Measurements from ENCODE around the gene ZNF841.
"Not testable (repeated sequence)": the region's sequence is repeated elsewhere in the genome, so short reads cannot be mapped to it uniquely, and the experiment has no call there.

ZNF841 gene

GRCh38 chr19:52065399-52065798, 30.2 kb downstream of the ZNF841 start:
- Histone ChIP-seq H3K9ac (ENCODE audit: low read length) (no peak overlapping the region), H3K27me3 (ENCODE audit: control insufficient read depth in 1 of 2, insufficient read depth in 2 of 2, low read length in 2 of 2) (no peaks in the 10 kb centered on the region), H3K9me3 (ENCODE audit: low read length) (peaks cover 55% of the 10 kb centered on the region), H3K4me3 (ENCODE audit: low read depth in 1 of 2, low read length in 2 of 2) (peak overlapping the region in 1 of 2 donors; percentile 6), H3K4me1 (ENCODE audit: insufficient read depth, low read length) (no peaks in the 10 kb centered on the region), H3K27ac (ENCODE audit: low read depth, low read length) (no peak overlapping the region), H3K36me3 (ENCODE audit: insufficient read depth, low read length) (peaks cover 48% of the 10 kb centered on the region)

GRCh38 chr19:52056480-52056879, 39.1 kb downstream of the ZNF841 start:
- not testable (repeated sequence) for H3K9ac ChIP-seq (ENCODE audit: low read length); H3K27me3 ChIP-seq (ENCODE audit: control insufficient read depth in 1 of 2, insufficient read depth in 2 of 2, low read length in 2 of 2); H3K36me3 ChIP-seq (ENCODE audit: insufficient read depth, low read length); H3K4me1 ChIP-seq (ENCODE audit: insufficient read depth, low read length); H3K4me3 ChIP-seq (ENCODE audit: low read depth in 1 of 2, low read length in 2 of 2); H3K27ac ChIP-seq (ENCODE audit: low read depth, low read length)
- peaks cover 15% of the 10 kb centered on the region for H3K9me3 ChIP-seq (ENCODE audit: low read length)

DNA sequence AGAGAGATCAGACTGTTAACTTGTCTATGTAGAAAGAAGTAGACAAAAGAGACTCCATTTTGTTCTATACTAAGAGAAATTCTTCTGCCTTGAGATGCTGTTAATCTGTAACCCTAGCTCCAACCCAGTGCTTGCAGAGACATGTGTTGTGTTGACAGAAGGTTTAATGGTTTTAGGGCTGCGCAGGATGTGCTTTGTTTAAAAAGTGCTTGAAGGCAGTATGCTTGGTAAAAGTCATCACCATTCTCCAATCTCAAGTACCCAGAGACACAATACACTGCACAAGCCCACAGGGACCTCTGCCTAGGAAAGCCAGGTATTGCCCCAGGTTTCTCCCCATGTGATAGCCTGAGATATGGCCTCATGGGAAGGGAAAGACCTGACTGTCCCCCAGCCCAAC, 43.8 kb downstream of the ZNF841 start:
- H3K27ac ChIP-seq (ENCODE audit: low read depth, low read length); H3K4me3 ChIP-seq (ENCODE audit: low read depth in 1 of 2, low read length in 2 of 2); H3K9ac ChIP-seq (ENCODE audit: low read length); H3K4me1 ChIP-seq (ENCODE audit: insufficient read depth, low read length); H3K27me3 ChIP-seq (ENCODE audit: control insufficient read depth in 1 of 2, insufficient read depth in 2 of 2, low read length in 2 of 2); H3K36me3 ChIP-seq (ENCODE audit: insufficient read depth, low read length); H3K9me3 ChIP-seq (ENCODE audit: low read length): not testable (repeated sequence)

GRCh38 chr19:52048555-52049501, 46.7 kb downstream of the ZNF841 start, which contains the start of gene ZNF432:
ZNF432 (minus strand) TSS chr19:52048838; CDS start chr19:52046868, 1,970 bp downstream.
- H3K9me3 ChIP-seq (ENCODE audit: low read length) = peaks cover 12% of the 10 kb centered on the region
- peak within 1 kb of the TSS; percentile 75 for H3K27ac ChIP-seq (ENCODE audit: low read depth, low read length)
- no peaks in the 10 kb centered on the region for H3K27me3 ChIP-seq (ENCODE audit: control insufficient read depth in 1 of 2, insufficient read depth in 2 of 2, low read length in 2 of 2)

GRCh38 chr19:52039169-52039568, 56.4 kb downstream of the ZNF841 start:
- Histone ChIP-seq H3K9me3 (ENCODE audit: low read length) (peaks cover 43% of the 10 kb centered on the region), H3K9ac (ENCODE audit: low read length) (no peak overlapping the region), H3K4me1 (ENCODE audit: insufficient read depth, low read length) (no peaks in the 10 kb centered on the region), H3K36me3 (ENCODE audit: insufficient read depth, low read length) (peaks cover 77% of the 10 kb centered on the region), H3K27me3 (ENCODE audit: control insufficient read depth in 1 of 2, insufficient read depth in 2 of 2, low read length in 2 of 2) (no peaks in the 10 kb centered on the region), H3K4me3 (ENCODE audit: low read depth in 1 of 2, low read length in 2 of 2) (no peak overlapping the region), H3K27ac (ENCODE audit: low read depth, low read length) (no peak overlapping the region)

More at GRCh38 chr19:52048555-52049501, 46.7 kb downstream of the ZNF841 start, which contains the start of gene ZNF432:
- peak within 1 kb of the TSS; percentile 95 for H3K9ac ChIP-seq (ENCODE audit: low read length)
- H3K4me1 ChIP-seq (ENCODE audit: insufficient read depth, low read length) = no peaks in the 10 kb centered on the region
- peaks cover 21% of the 10 kb centered on the region for H3K36me3 ChIP-seq (ENCODE audit: insufficient read depth, low read length)
- H3K4me3 ChIP-seq (ENCODE audit: low read depth in 1 of 2, low read length in 2 of 2) = peak within 1 kb of the TSS; percentile 41 to 94

- Histone ChIP-seq H3K4me3 (ENCODE audit: low read depth in 1 of 2, low read length in 2 of 2) (peak overlapping the region; percentile 14 to 42), H3K9me3 (ENCODE audit: low read length) (peaks cover 67% of the 10 kb centered on the region), H3K36me3 (ENCODE audit: insufficient read depth, low read length) (peaks cover 55% of the 10 kb centered on the region)
Measured at GRCh38 chr19:52034051-52034728, 61.4 kb downstream of the ZNF841 start.

GRCh38 chr19:52028780-52029123, 66.8 kb downstream of the ZNF841 start:
- Histone ChIP-seq H3K36me3 (ENCODE audit: insufficient read depth, low read length) (peaks cover 21% of the 10 kb centered on the region), H3K9ac (ENCODE audit: low read length) (peak overlapping the region; percentile 79), H3K9me3 (ENCODE audit: low read length) (peaks cover 29% of the 10 kb centered on the region)

More at GRCh38 chr19:52034051-52034728, 61.4 kb downstream of the ZNF841 start:
- no peaks in the 10 kb centered on the region for H3K4me1 ChIP-seq (ENCODE audit: insufficient read depth, low read length)
- H3K9ac ChIP-seq (ENCODE audit: low read length) = no peak overlapping the region
- no peaks in the 10 kb centered on the region for H3K27me3 ChIP-seq (ENCODE audit: control insufficient read depth in 1 of 2, insufficient read depth in 2 of 2, low read length in 2 of 2)
- no peak overlapping the region for H3K27ac ChIP-seq (ENCODE audit: low read depth, low read length)

DNA sequence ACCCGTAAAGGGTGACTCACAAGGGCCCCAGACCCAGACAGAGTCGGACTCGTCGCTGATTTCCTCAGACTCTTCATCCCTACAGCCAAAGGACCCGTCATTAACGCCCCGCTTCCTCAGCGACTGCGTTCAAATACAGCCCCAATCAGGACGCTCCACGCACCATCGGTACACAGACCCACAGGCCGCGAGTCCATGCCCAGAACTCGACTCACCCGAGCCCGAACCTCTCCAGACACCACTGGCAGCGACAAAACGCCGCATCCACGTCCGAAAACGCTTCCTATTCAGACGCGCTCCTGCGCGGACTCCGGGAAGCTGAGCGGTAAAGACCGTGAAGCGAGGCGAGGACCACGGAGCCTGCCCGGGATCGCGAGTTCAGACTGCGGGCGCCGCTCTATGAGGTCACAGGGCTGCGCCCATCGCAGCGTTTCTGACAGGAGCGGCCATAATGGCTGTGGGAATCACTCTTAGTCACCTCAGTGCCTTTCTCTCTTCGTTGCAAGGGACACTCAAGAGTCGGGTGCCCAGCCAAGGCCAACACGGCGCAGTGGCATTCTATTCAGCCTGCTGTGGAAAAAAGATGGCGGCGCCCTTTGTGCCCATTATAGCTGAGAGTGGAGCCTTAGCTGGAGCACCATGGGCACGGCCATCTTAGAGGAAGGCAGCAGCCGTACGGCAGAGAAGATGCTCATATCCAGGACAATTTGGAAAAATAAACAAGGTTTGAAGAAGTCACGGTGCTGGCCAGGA, 67.4 kb downstream of the ZNF841 start, which contains the start of gene ZNF614:
ZNF614 (minus strand) TSS at position 353 of the 753 bp plus-strand sequence. CDS start 2,634 bp downstream, outside the sequence.
- H3K36me3 ChIP-seq (ENCODE audit: insufficient read depth, low read length) = peaks cover 24% of the 10 kb centered on the region
- H3K27ac ChIP-seq (ENCODE audit: low read depth, low read length) = peak within 1 kb of the TSS; percentile 43
- peak within 1 kb of the TSS; percentile 79 for H3K9ac ChIP-seq (ENCODE audit: low read length)
- peak within 1 kb of the TSS; percentile 83 to 85 for H3K4me3 ChIP-seq (ENCODE audit: low read depth in 1 of 2, low read length in 2 of 2)
- H3K4me1 ChIP-seq (ENCODE audit: insufficient read depth, low read length) = peaks cover 6% of the 10 kb centered on the region
- H3K9me3 ChIP-seq (ENCODE audit: low read length) = peaks cover 27% of the 10 kb centered on the region
- H3K27me3 ChIP-seq (ENCODE audit: control insufficient read depth in 1 of 2, insufficient read depth in 2 of 2, low read length in 2 of 2) = no peaks in the 10 kb centered on the region

More at GRCh38 chr19:52028780-52029123, 66.8 kb downstream of the ZNF841 start:
- peak overlapping the region; percentile 43 for H3K27ac ChIP-seq (ENCODE audit: low read depth, low read length)
- H3K4me3 ChIP-seq (ENCODE audit: low read depth in 1 of 2, low read length in 2 of 2) = peak overlapping the region; percentile 83 to 85
- H3K27me3 ChIP-seq (ENCODE audit: control insufficient read depth in 1 of 2, insufficient read depth in 2 of 2, low read length in 2 of 2) = no peaks in the 10 kb centered on the region
- H3K4me1 ChIP-seq (ENCODE audit: insufficient read depth, low read length) = peaks cover 6% of the 10 kb centered on the region

DNA sequence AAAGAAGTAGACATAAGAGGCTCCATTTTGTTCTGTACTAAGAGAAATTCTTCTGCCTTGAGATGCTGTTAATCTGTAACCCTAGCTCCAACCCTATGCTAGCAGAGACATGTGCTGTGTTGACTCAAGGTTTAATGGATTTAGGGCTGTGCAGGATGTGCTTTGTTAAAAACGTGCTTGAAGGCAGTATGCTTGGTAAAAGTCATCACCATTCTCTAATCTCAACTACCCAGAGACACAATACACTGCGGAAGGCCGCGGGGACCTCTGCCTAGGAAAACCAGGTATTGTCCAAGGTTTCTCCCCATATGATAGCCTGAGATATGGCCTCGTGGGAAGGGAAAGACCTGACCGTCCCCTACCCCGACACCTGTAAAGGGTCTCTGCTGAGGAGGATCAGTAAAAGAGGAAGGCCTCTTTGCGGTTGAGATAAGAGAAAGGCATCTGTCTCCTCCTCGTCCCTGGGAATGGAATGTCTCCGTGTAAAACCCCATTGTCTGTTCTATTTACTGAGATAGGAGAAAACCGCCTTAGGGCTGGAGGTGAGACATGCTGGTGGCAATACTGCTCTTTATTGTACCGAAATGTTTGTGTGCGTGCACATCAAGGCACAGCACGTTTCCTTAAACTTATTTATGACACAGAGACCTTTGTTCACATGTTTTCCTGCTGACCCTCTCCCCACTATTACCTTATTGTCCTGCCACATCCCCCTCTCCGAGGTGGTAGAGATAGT, 69.1 kb downstream of the ZNF841 start:
- not testable (repeated sequence) for H3K4me3 ChIP-seq (ENCODE audit: low read depth in 1 of 2, low read length in 2 of 2); H3K4me1 ChIP-seq (ENCODE audit: insufficient read depth, low read length); H3K27me3 ChIP-seq (ENCODE audit: control insufficient read depth in 1 of 2, insufficient read depth in 2 of 2, low read length in 2 of 2); H3K9ac ChIP-seq (ENCODE audit: low read length); H3K27ac ChIP-seq (ENCODE audit: low read depth, low read length)
- Histone ChIP-seq H3K9me3 (ENCODE audit: low read length) (peaks cover 15% of the 10 kb centered on the region), H3K36me3 (ENCODE audit: insufficient read depth, low read length) (peaks cover 31% of the 10 kb centered on the region)

DNA sequence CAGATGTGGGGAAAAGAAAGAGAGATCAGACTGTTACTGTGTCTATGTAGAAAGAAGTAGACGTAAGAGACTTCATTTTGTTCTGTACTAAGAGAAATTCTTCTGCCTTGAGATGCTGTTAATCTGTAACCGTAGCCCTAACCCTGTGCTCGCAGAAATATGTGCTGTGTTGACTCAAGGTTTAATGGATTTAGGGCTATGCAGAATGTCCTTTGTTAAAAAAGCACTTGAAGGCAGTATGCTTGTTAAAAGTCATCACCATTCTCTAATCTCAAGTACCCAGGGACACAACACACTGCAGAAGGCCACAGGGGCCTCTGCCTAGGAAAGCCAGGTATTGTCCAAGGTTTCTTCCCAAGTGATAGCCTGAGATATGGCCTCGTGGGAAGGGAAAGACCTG, 71.1 kb downstream of the ZNF841 start:
- H3K4me1 ChIP-seq (ENCODE audit: insufficient read depth, low read length); H3K4me3 ChIP-seq (ENCODE audit: low read depth in 1 of 2, low read length in 2 of 2); H3K27ac ChIP-seq (ENCODE audit: low read depth, low read length); H3K27me3 ChIP-seq (ENCODE audit: control insufficient read depth in 1 of 2, insufficient read depth in 2 of 2, low read length in 2 of 2); H3K9ac ChIP-seq (ENCODE audit: low read length): not testable (repeated sequence)
- peaks cover 48% of the 10 kb centered on the region for H3K36me3 ChIP-seq (ENCODE audit: insufficient read depth, low read length)
- peaks cover 27% of the 10 kb centered on the region for H3K9me3 ChIP-seq (ENCODE audit: low read length)
